LHCN-M2 (cell line): ENCODE results near the gene CCDC195. TPM values are rescaled to one million over a fixed set of nuclear protein-coding genes. Genes with fewer than 3 reads are reported as not detected.

Experiments
- total RNA-seq: library from RNA; depleted of rRNA; stranded (reverse); fragments of >200 nt; gene quantifications from 2 replicates; pipeline ENCODE4 v1.2.3, GENCODE V29; 2014; rRNA removed

Gene CCDC195
- total RNA-seq, 1 experiment from 2014 or later = not detected

Other genes starting within 250 kb of the CCDC195 start
- gene CUL3, start 131.0 kb downstream of the CCDC195 start, total RNA-seq = 57.3 and 59.2 TPM in 2 replicates